Brain microvascular endothelial cell (primary cell): ENCODE data around the gene MOB1A.
"Not testable (repeated sequence)": the region's sequence is repeated elsewhere in the genome, so short reads cannot be mapped to it uniquely, and the experiment has no call there.

ENCODE experiments used
- DNase-seq: peaks from one replicate; pipeline ENCODE4 v3.0.0-alpha.2; 2020
- H3K27ac ChIP-seq: fragments of 250-450 bp; sonication (Bioruptor Pico); 2 replicates; pipeline ENCODE4 v1.5.1; 2020; ENCODE audit warnings: mild to moderate bottlenecking, moderate library complexity
- H3K27me3 ChIP-seq: fragments of 250-450 bp; sonication (Bioruptor Pico); replicated peaks from 2 replicates; pipeline ENCODE4 v1.5.1; 2020; ENCODE audit warnings: mild to moderate bottlenecking
- H3K36me3 ChIP-seq: fragments of 250-450 bp; sonication (Bioruptor Pico); replicated peaks from 2 replicates; pipeline ENCODE4 v1.5.1; 2020; ENCODE audit warnings: mild to moderate bottlenecking
- H3K4me3 ChIP-seq: 2 replicates; pipeline ENCODE4 v1.5.1; 2011; ENCODE audit warnings: low read depth, mild to moderate bottlenecking, control low read depth, low read length, moderate library complexity
- in situ Hi-C: cut with HindIII; loops from 2 replicates; pipeline ENCODE4 v1.10.0; 2017; ENCODE audit warnings: low sequenced_read_pairs, low pct_ligation_motif_present
- TF ChIP-seq, protein P1 (sequence below): IDR thresholded peaks from 2 replicates; pipeline ENCODE4 v1.5.1; 2011; ENCODE audit warnings: low read depth, mild to moderate bottlenecking, moderate library complexity, low read length, control low read depth, inconsistent platforms; ENCODE audit errors: missing control alignments

The MOB1A gene

DNA sequence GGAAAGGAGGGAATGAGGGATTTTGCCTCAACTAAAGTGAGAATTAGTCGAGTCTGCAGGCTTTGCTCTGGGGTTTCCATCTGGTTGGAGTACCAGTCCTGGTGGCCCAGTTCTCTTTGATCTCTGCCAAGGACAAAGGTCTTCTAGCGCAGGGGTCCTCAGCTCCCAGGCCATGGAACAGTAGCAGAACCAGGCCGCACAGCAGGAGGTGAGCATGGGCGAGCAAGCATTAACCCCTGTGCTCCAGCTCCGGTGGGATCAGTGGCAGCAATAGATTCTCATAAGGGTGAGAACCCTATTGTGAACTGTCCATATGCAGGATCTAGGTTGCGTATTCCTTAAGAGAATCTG is 43.6 kb upstream of the MOB1A start:
- Histone ChIP-seq H3K27me3 (no peaks in the 10 kb centered on the region), H3K4me3 (no peak overlapping the region), H3K36me3 (peaks cover 13% of the 10 kb centered on the region), H3K27ac (no peak overlapping the region)
- DNase-seq, result no peak
- TF ChIP-seq, protein P1, sequence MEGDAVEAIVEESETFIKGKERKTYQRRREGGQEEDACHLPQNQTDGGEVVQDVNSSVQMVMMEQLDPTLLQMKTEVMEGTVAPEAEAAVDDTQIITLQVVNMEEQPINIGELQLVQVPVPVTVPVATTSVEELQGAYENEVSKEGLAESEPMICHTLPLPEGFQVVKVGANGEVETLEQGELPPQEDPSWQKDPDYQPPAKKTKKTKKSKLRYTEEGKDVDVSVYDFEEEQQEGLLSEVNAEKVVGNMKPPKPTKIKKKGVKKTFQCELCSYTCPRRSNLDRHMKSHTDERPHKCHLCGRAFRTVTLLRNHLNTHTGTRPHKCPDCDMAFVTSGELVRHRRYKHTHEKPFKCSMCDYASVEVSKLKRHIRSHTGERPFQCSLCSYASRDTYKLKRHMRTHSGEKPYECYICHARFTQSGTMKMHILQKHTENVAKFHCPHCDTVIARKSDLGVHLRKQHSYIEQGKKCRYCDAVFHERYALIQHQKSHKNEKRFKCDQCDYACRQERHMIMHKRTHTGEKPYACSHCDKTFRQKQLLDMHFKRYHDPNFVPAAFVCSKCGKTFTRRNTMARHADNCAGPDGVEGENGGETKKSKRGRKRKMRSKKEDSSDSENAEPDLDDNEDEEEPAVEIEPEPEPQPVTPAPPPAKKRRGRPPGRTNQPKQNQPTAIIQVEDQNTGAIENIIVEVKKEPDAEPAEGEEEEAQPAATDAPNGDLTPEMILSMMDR, result no peak
- in situ Hi-C loops, result no loop called here

DNA sequence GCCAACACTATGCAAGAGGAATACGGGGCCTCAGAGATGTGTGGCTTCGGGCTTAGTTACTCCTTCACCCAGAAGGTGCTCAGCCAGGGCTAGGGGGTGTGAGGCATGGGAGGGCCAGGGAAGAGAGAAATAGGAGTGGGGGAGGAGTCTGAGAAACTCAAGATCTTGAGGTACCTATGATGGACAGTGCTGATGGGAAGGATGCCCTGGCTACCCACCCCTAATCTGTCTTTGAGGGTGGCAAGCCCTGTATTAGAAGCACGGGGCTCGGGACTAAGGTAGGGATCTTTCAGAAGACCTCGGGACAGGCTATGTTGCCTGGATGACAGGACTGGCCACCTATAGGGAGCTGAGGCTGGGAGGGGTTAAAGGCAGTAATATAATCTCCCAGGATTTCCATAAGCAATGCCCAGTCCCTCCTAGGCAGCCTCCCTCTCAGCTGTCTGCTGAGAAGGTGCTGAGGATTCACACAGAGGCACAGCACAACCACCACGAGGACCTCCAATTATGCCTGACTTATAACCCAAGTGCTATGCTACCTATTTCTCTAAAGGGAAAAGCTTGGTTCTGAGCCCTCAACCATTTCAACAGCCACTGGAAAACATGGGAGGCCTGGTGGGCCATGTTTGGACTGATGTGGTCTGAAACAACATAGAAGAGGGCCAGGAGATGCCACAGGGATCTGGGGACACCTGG is 43.1 kb upstream of the MOB1A start:
- no peaks in the 10 kb centered on the region for H3K27me3 ChIP-seq
- TF ChIP-seq, protein P1, result no peak
- no peak for DNase-seq
- in situ Hi-C loops, result no loop called here
- peaks cover 13% of the 10 kb centered on the region for H3K36me3 ChIP-seq
- H3K27ac ChIP-seq, result no peak overlapping the region
- H3K4me3 ChIP-seq, result no peak overlapping the region

DNA sequence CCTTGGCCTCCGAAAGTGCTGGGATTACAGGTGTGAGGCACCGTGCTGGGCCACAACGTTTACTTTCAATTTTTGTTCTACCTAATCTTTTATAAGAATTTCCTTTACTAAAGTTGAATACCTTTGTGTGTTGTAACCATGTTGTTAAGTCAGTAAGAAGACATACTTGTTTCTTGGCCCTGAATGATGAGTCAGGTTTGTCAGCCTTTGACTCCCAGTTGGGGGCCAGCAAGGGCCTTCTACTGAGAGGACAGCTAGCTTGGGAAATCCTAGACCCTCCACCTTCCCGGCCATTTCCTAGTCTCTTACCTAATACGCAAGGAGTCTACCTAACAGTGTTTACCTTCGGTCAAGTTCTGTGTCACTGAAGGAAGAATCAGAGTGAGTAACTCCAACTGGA is 42.4 kb upstream of the MOB1A start:
- no peak for DNase-seq
- in situ Hi-C loops, result no loop called here
- H3K4me3 ChIP-seq, result no peak overlapping the region
- peaks cover 16% of the 10 kb centered on the region for H3K36me3 ChIP-seq
- H3K27ac ChIP-seq, result no peak overlapping the region
- no peaks in the 10 kb centered on the region for H3K27me3 ChIP-seq
- TF ChIP-seq, protein P1, result no peak

DNA sequence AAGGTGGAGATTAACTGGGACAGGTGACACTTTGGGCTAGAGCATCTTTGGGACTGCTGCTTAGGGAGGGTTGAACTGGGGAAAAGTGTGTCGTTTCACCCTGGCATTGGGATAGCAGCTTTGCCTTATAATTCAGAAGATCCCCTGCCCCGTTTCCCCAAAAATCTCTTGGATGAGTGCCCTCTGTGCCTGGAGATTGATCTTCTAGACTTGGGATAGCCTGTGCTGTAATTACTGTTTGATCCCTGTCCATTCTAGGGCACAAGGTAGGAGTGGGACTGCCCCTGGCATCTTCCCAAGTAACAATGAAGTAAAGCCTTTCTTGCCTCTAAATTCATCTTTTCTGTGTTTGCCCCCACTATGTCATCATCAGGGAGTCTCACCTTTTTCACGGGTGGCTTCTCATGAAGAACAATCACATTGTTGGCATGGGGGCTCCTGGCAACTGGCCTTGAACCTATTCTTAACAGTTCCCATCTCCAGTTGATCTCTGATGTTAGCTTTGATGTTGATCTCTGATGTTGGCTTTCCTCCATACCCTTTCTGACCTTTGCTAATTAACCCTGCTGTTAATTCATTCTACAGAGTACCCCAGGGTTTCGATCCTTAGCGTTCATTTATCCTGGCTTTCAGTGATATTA is 41.3 kb upstream of the MOB1A start:
- Histone ChIP-seq H3K27me3 (no peaks in the 10 kb centered on the region), H3K36me3 (peaks cover 25% of the 10 kb centered on the region), H3K27ac (no peak overlapping the region), H3K4me3 (no peak overlapping the region)
- TF ChIP-seq, protein P1, result no peak
- DNase-seq, result no peak
- in situ Hi-C loops, result no loop called here

DNA sequence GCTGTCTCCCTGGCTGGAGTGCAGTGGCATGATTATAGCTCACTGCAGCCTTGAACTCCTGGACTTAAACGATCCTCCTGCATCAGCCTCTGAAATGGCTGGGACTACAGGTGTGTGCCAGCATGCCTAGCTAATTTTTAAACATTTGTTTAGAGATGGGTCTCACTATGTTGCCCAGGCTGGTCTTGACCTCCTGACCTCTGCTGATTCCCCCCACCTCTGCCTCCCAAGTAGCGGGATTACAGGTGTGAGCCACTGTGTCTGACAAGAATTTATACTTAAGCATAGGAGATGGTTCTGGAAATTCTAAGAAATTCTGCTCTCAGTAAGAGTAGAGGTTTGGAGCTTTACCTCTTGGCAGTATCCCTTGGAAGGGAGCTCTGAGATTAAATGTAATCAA is 38.0 kb upstream of the MOB1A start:
- no peaks in the 10 kb centered on the region for H3K27me3 ChIP-seq
- H3K4me3 ChIP-seq, result no peak overlapping the region
- in situ Hi-C loops, result no loop called here
- peaks cover 43% of the 10 kb centered on the region for H3K36me3 ChIP-seq
- TF ChIP-seq, protein P1, result no peak
- no peak overlapping the region for H3K27ac ChIP-seq
- no peak for DNase-seq

DNA sequence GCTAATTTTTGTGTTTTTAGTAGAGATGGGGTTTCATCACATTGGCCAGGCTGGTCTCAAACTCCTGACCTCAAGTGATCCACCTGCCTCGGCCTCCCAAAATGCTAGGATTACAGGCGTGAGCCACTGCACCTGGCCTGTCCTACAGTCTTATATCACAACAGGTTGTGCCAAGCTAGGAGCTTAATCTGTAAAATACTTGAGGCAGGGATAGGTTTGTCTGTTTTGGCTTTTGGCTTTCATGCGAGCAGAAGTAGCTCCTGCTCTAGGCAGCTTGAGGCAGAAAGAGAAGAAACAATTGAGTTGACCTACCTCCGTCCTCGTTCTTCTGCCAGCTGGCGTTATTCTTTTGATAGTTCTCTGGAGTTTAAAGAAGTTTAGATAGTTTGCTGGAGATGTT is 37.1 kb upstream of the MOB1A start:
- in situ Hi-C loops, H3K27me3 ChIP-seq: not testable (repeated sequence)

More for the DNA sequence above, 37.1 kb upstream of the MOB1A start:
- H3K27ac ChIP-seq, DNase-seq, H3K4me3 ChIP-seq: not testable (repeated sequence)
- H3K36me3 ChIP-seq, result peaks cover 50% of the 10 kb centered on the region
